NT2/D1 (cell line): ENCODE data around the gene CCDC198.

Experiments
- DNase-seq: peaks from one replicate; pipeline ENCODE4 v3.0.0-alpha.2; 2011; ENCODE audit warnings: low read depth, low spot score
- H3K27me3 ChIP-seq: 2 replicates; pipeline ENCODE4 v1.6.0; 2011; ENCODE audit warnings: mild to moderate bottlenecking; ENCODE audit not compliant: insufficient read length, insufficient read depth
- H3K36me3 ChIP-seq: 2 replicates; pipeline ENCODE4 v1.6.1; 2011; ENCODE audit warnings: mild to moderate bottlenecking, low read length, mixed read lengths; ENCODE audit not compliant: insufficient read depth, insufficient read length
- H3K4me1 ChIP-seq: 2 replicates; pipeline ENCODE4 v1.5.1; 2011; ENCODE audit not compliant: insufficient read depth, insufficient read length
- H3K4me3 ChIP-seq: 2 replicates; pipeline ENCODE4 v1.5.1; 2011; ENCODE audit warnings: low read depth; ENCODE audit not compliant: insufficient read length
- H3K9ac ChIP-seq: 2 replicates; pipeline ENCODE4 v1.6.0; 2011; ENCODE audit warnings: low read depth; ENCODE audit not compliant: insufficient read length
- H3K9me3 ChIP-seq: 2 replicates; pipeline ENCODE4 v1.5.1; 2011; ENCODE audit warnings: mild to moderate bottlenecking, low read length; ENCODE audit not compliant: insufficient read depth
- SUZ12 ChIP-seq: IDR thresholded peaks from 2 replicates; pipeline ENCODE4 v1.6.1; 2011; ENCODE audit not compliant: insufficient read length, insufficient read depth; ENCODE audit errors: extremely low read depth
- YY1 ChIP-seq: IDR thresholded peaks from 2 replicates; pipeline ENCODE4 v1.6.1; 2011; ENCODE audit not compliant: insufficient read length, insufficient read depth
- ZNF274 ChIP-seq: IDR thresholded peaks from 2 replicates; pipeline ENCODE4 v1.6.1; 2011; ENCODE audit warnings: mild to moderate bottlenecking, low read depth, low read length

CCDC198 gene

GRCh38 chr14:57464008-57464730 lies 29.5 kb downstream of the CCDC198 start:
- H3K4me1 ChIP-seq, result no peaks in the 10 kb centered on the region
- no peak for DNase-seq
- no peak overlapping the region for H3K9ac ChIP-seq
- TF ChIP-seq ZNF274, result no peak
- no peak for TF ChIP-seq SUZ12
- TF ChIP-seq YY1, result no peak
- no peaks in the 10 kb centered on the region for H3K27me3 ChIP-seq
- H3K4me3 ChIP-seq, result no peak overlapping the region
- no peaks in the 10 kb centered on the region for H3K36me3 ChIP-seq
- no peaks in the 10 kb centered on the region for H3K9me3 ChIP-seq

DNA sequence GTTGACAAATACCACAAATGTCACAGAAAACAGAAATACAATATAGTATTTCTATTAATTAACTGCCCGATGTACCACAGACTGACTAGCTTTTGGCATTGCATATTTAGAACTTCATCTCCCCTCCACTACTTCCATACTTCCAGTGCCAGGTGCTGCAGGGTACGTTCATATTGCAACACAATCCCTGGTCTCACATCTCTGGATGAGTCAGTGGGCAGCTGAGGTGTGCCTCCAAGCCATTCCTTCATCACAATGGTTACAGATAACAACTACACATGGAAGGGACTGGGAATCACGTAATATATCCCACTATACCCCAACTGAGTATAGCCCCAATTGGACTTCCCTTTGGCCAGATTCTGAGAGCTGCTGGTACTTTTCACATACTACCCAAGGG lies 31.1 kb downstream of the CCDC198 start:
- no peak for DNase-seq
- no peaks in the 10 kb centered on the region for H3K36me3 ChIP-seq
- H3K4me1 ChIP-seq, result no peaks in the 10 kb centered on the region
- TF ChIP-seq SUZ12 (no peak), ZNF274 (no peak), YY1 (no peak)
- H3K4me3 ChIP-seq, result no peak overlapping the region
- no peak overlapping the region for H3K9ac ChIP-seq
- no peaks in the 10 kb centered on the region for H3K27me3 ChIP-seq
- no peaks in the 10 kb centered on the region for H3K9me3 ChIP-seq

DNA sequence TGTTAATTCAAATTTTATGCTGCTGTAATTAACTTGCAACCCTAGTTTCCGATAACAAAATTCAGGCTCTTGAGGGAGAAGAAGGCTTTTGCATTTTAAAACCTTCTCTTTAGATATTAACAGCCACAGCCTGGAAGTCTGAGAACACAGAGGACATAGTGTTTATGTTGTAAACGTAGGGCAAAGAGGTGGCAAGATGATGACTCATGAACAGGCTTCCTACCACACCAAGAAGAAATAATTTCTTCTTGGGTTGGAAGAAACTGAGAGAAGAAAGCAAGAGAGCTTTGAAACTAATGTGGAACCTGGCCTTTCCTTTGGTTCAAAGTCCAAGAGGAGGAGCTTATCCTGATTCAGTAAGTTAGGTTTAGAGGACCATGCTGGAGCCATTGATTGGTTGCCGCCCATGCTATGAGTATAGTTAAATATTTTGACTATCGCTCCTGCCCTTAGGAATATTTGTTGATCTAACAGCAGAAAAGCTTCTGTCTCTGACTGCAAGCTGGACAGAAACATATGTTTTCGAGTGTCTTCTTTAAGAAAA lies 31.8 kb downstream of the CCDC198 start:
- Histone ChIP-seq H3K4me3 (no peak overlapping the region), H3K4me1 (no peaks in the 10 kb centered on the region), H3K9ac (no peak overlapping the region), H3K9me3 (no peaks in the 10 kb centered on the region), H3K27me3 (no peaks in the 10 kb centered on the region), H3K36me3 (no peaks in the 10 kb centered on the region)
- no peak for DNase-seq
- TF ChIP-seq YY1 (no peak), ZNF274 (no peak), SUZ12 (no peak)

- Histone ChIP-seq H3K27me3 (no peaks in the 10 kb centered on the region), H3K9ac (no peak overlapping the region), H3K4me3 (no peak overlapping the region), H3K4me1 (no peaks in the 10 kb centered on the region), H3K9me3 (no peaks in the 10 kb centered on the region), H3K36me3 (no peaks in the 10 kb centered on the region)
- TF ChIP-seq YY1, result no peak
- TF ChIP-seq ZNF274, result no peak
- no peak for TF ChIP-seq SUZ12
- no peak for DNase-seq
Observed at GRCh38 chr14:57435923-57436322, 57.7 kb downstream of the CCDC198 start.

DNA sequence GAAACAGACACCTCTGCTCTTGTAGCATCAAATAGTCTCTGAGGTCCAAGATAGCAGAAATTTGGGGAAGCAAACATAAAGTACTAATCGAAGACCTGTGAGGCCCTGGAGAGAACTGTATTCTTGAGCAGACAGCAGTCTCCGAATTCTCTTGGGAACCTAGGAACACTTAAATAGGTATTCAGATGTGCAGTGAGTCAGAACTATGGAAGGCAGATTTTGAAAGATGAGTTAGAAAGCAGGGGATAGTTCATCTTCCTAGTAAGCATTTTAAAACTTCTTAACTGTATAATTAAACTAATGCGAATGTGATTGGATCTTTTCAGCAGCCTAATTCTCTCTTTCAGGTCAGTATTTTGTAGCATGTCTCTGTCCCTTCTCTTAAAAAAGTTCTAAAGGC lies 72.7 kb downstream of the CCDC198 start:
- H3K9me3 ChIP-seq, result no peaks in the 10 kb centered on the region
- no peak overlapping the region for H3K9ac ChIP-seq
- H3K4me3 ChIP-seq, result no peak overlapping the region
- no peaks in the 10 kb centered on the region for H3K36me3 ChIP-seq
- no peak for TF ChIP-seq ZNF274
- TF ChIP-seq YY1, result no peak
- TF ChIP-seq SUZ12, result no peak
- no peaks in the 10 kb centered on the region for H3K4me1 ChIP-seq
- DNase-seq, result no peak
- H3K27me3 ChIP-seq, result no peaks in the 10 kb centered on the region

DNA sequence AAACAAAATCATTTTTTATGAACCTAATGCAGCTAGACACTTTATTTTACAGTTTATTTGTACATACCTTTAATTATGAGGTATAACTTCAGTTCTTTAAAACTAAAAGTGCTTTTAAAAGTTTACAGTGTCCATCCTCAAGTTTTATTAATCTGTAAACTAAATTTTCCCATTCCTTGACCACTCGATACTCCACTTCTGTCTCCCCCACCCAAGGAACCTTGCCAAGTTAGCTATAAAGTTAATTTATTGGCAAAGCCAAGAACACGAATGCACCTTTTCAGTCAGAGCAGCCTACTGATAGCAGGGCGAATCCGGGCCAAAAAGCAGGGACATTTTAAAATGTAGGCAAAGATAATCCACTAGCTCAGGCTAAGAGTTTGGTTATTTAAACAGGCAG lies 73.6 kb downstream of the CCDC198 start:
- H3K36me3 ChIP-seq, result no peaks in the 10 kb centered on the region

More for the DNA sequence above, 73.6 kb downstream of the CCDC198 start:
- DNase-seq, result no peak
- TF ChIP-seq ZNF274 (no peak), SUZ12 (no peak), YY1 (no peak)
- Histone ChIP-seq H3K9me3 (no peaks in the 10 kb centered on the region), H3K4me1 (no peaks in the 10 kb centered on the region), H3K9ac (no peak overlapping the region), H3K4me3 (no peak overlapping the region), H3K27me3 (no peaks in the 10 kb centered on the region)
